Kidney (tissue), 14 donors: ENCODE measurements around the gene BMP10. TPM values are rescaled to one million over a fixed set of nuclear protein-coding genes. Genes with fewer than 3 reads are reported as not detected.

Experiments used
- DNase-seq, 5 donors: peaks; one replicate each; pipeline ENCODE4 v3.0.0-alpha.2; 2013 to 2020
- FAIRE-seq: peaks from 2 replicates; lab custom pipeline; 2012; peaks lifted over from hg19 to GRCh38; lab: Jason Lieb, UNC
- H3K27ac ChIP-seq, 2 donors: one replicate each; pipeline ENCODE4 v1.7.0; 2013; ENCODE audit warnings: low read depth in 2 of 2, low read length in 2 of 2, inconsistent platforms in 1 of 2
- H3K27me3 ChIP-seq: one replicate; pipeline ENCODE4 v1.7.1; 2013; ENCODE audit warnings: low read length, inconsistent platforms; ENCODE audit not compliant: control insufficient read depth, insufficient read depth
- H3K36me3 ChIP-seq, 3 donors: one replicate each; pipeline versions ENCODE4 v1.7.0 to v1.7.1; 2013; ENCODE audit warnings: low read length in 3 of 3, control low read depth in 1 of 3, inconsistent platforms in 1 of 3; ENCODE audit not compliant: insufficient read depth in 3 of 3, control insufficient read depth in 2 of 3
- H3K4me1 ChIP-seq, 3 donors: one replicate each; pipeline versions ENCODE4 v1.7.0 to v1.7.1; 2013; ENCODE audit warnings: low read length in 3 of 3, inconsistent platforms in 1 of 3, low read depth in 1 of 3; ENCODE audit not compliant: control insufficient read depth in 2 of 3, insufficient read depth in 2 of 3
- H3K4me3 ChIP-seq, 3 donors: one replicate each; pipeline versions ENCODE4 v1.7.0 to v1.8.1; 2013; ENCODE audit warnings: low read length in 3 of 3, control low read depth in 1 of 3, inconsistent platforms in 1 of 3
- H3K9ac ChIP-seq, 3 donors: one replicate each; pipeline versions ENCODE4 v1.7.0 to v1.7.1; 2013; ENCODE audit warnings: low read length in 3 of 3, control low read depth in 1 of 3, inconsistent platforms in 1 of 3
- H3K9me3 ChIP-seq, 3 donors: one replicate each; pipeline versions ENCODE4 v1.7.0 to v1.7.1; 2013; ENCODE audit warnings: low read length in 3 of 3, control low read depth in 1 of 3, inconsistent platforms in 1 of 3; ENCODE audit not compliant: control insufficient read depth in 2 of 3, insufficient read depth in 1 of 3
- intact Hi-C: fragments of 100-400 bp; cut with DNase I; formaldehyde crosslinking; loops from one replicate; pipeline ENCODE4 v1.11.1; 2022
- polyA plus RNA-seq: library from polyadenylated mRNA; stranded (reverse); fragments of 350-450 nt; fragmentation: Illumina TruSeq; extraction: RNeasy Lipid Tissue Mini Kit (QIAGEN cat#74804); gene quantifications from one replicate; pipeline ENCODE4 v1.2.3, GENCODE V29; 2014; ENCODE audit warnings: low read depth, low replicate concordance; ENCODE audit not compliant: insufficient read depth
- total RNA-seq: library from RNA; stranded (reverse); fragmentation: NEBNext Ultra II Directional; extraction: Animal tissue kit (Norgen Biotek cat#: 25700); gene quantifications from one replicate; pipeline ENCODE4 v1.2.1, GENCODE V29; 2021
- TF ChIP-seq, protein P1 (sequence below): IDR thresholded peaks from 3 replicates; pipeline ENCODE4 v1.5.1; 2012; ENCODE audit warnings: mild to moderate bottlenecking, moderate library complexity, borderline replicate concordance; ENCODE audit not compliant: insufficient read depth; ENCODE audit errors: extremely low read depth
- donor health status: control.
- donor health status: control.
- donor health status: control.
- donor health status: control.
- donor health status: control.
- donor health status: DM: yes; HTN: yes; CAD: no.
- donor health status: Normal renal cell carcinoma (clear cell type).

BMP10 gene
- total and polyA plus RNA-seq, 2 donors from 2014 or later, result not detected

DNA sequence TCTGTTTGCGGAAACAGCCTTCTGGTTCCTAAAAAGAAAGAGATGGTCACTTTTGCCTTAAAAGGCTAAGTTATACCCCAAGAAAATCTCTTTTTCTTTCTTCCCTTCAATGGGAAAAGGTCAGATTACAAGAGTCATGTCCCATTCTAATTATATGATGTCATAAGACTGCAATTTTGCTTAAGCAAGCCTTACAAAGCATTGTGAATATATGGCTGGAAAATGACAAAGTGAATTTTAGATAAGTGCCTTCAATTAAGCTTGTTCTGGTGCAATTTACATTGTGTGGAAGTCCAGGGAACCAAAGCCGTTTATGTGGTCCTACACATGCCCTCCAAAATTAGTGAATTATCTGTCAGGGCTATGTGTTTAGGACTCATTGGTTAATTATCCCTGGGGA is 7.6 kb upstream of the BMP10 start:
- FAIRE-seq, result no peak
- H3K27ac ChIP-seq, result no peak overlapping the region
- TF ChIP-seq, protein P1, sequence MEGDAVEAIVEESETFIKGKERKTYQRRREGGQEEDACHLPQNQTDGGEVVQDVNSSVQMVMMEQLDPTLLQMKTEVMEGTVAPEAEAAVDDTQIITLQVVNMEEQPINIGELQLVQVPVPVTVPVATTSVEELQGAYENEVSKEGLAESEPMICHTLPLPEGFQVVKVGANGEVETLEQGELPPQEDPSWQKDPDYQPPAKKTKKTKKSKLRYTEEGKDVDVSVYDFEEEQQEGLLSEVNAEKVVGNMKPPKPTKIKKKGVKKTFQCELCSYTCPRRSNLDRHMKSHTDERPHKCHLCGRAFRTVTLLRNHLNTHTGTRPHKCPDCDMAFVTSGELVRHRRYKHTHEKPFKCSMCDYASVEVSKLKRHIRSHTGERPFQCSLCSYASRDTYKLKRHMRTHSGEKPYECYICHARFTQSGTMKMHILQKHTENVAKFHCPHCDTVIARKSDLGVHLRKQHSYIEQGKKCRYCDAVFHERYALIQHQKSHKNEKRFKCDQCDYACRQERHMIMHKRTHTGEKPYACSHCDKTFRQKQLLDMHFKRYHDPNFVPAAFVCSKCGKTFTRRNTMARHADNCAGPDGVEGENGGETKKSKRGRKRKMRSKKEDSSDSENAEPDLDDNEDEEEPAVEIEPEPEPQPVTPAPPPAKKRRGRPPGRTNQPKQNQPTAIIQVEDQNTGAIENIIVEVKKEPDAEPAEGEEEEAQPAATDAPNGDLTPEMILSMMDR, result no peak
- H3K36me3 ChIP-seq, result no peaks in the 10 kb centered on the region
- no peaks in the 10 kb centered on the region for H3K27me3 ChIP-seq
- intact Hi-C loops, result no loop called here
- H3K4me1 ChIP-seq, result no peaks in the 10 kb centered on the region
- no peak overlapping the region for H3K4me3 ChIP-seq
- no peaks in the 10 kb centered on the region for H3K9me3 ChIP-seq
- DNase-seq, result no peak
- no peak overlapping the region for H3K9ac ChIP-seq

DNA sequence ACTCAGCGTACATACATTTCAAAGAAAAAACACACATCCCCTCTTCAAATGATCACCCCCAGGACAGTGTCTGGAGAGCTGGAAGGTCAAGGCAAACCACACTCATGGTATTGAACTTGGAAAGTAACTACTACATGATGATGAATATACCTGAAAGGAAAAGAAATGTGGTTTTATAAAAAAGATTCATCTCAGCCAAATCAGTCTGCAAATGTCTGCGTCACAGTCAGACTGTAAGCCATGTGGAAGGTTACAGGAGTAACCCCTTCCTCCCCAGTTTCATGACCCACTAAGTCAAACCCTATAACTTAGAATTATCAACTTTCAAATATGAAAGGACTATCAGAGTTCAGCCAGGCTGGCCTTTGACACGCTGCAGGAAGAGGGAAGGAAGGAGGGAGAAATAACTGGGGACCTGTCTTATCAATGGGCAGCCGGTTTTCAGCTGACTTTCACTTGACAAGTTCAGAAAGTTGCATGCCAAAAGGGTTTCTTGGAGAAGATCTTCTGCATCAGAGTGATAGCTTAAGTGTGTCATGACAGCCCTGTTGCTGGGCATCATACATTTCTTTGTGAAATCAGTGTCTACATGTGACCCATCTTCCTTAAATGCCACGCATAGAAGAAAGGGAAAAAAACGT is 7.0 kb upstream of the BMP10 start:
- TF ChIP-seq, protein P1, result no peak
- Histone ChIP-seq H3K4me1 (no peaks in the 10 kb centered on the region), H3K27ac (no peak overlapping the region), H3K9me3 (no peaks in the 10 kb centered on the region), H3K27me3 (no peaks in the 10 kb centered on the region), H3K9ac (no peak overlapping the region), H3K36me3 (no peaks in the 10 kb centered on the region), H3K4me3 (no peak overlapping the region)
- DNase-seq (no peak), FAIRE-seq (no peak)
- intact Hi-C loops, result no loop called here

DNA sequence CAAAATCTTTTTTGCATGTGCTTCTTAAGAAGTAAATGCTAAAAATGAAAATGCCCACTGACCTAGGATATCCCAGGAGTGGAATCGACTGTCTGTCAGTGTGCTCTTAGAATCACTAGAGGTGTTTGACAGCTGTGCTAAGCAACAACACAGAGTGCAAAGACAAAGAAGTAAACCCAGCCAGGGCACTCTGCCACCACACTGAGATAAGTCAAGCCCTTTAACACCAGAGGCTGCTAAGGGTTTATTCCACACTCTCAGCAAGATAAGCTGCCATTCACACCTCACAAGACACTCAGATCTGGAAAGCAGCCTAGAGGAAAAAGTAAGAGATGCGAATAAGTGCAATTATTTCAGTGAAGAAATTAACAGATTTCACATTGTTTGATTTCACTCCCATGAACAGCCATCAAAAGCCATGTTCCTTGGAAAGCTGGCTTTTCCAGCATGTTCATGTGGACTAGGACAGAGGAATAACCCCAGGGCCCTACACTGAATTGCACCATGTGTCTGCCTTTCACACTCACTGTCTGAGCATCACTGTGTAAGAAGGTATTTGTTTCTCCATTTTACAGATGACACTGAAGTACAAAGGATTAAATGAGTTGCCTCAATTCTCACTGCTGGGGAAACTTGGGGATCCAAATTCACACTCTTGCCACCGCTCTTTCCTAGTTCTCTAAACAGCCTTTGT is 6.0 kb upstream of the BMP10 start:
- no peak overlapping the region for H3K27ac ChIP-seq
- TF ChIP-seq, protein P1, result no peak
- no peaks in the 10 kb centered on the region for H3K4me1 ChIP-seq
- H3K27me3 ChIP-seq, result no peaks in the 10 kb centered on the region
- no peaks in the 10 kb centered on the region for H3K36me3 ChIP-seq
- intact Hi-C loops, result no loop called here
- DNase-seq (no peak), FAIRE-seq (no peak)
- H3K4me3 ChIP-seq, result no peak overlapping the region
- H3K9me3 ChIP-seq, result no peaks in the 10 kb centered on the region
- no peak overlapping the region for H3K9ac ChIP-seq
